ENCODE data around the gene SORBS2.

Gene SORBS2

GRCh38 chr4:185730387-185730786 lies 81.6 kb downstream of the SORBS2 start:
- no peak for FAIRE-seq
- TF ChIP-seq CTCF (IDR thresholded peaks at IDR 0.05; ENCODE audit: insufficient read depth, missing control alignments) = no peak
- no peak for DNase-seq (ENCODE audit: insufficient read length, low spot score)

- FAIRE-seq (no peak), DNase-seq (ENCODE audit: insufficient read length, low spot score) (no peak)
- TF ChIP-seq CTCF (IDR thresholded peaks at IDR 0.05; ENCODE audit: insufficient read depth, missing control alignments) = no peak
These were observed 82.6 kb downstream of the SORBS2 start for GRCh38 chr4:185729391-185729804.

- TF ChIP-seq CTCF (IDR thresholded peaks at IDR 0.05; ENCODE audit: insufficient read depth, missing control alignments) = no peak
- DNase-seq (ENCODE audit: insufficient read length, low spot score) = no peak
- no peak for FAIRE-seq
These were observed 83.1 kb downstream of the SORBS2 start for GRCh38 chr4:185728893-185729292.

GRCh38 chr4:185726931-185727330 lies 85.1 kb downstream of the SORBS2 start:
- FAIRE-seq (no peak), DNase-seq (ENCODE audit: insufficient read length, low spot score) (no peak)
- TF ChIP-seq CTCF (IDR thresholded peaks at IDR 0.05; ENCODE audit: insufficient read depth, missing control alignments) = no peak

DNA sequence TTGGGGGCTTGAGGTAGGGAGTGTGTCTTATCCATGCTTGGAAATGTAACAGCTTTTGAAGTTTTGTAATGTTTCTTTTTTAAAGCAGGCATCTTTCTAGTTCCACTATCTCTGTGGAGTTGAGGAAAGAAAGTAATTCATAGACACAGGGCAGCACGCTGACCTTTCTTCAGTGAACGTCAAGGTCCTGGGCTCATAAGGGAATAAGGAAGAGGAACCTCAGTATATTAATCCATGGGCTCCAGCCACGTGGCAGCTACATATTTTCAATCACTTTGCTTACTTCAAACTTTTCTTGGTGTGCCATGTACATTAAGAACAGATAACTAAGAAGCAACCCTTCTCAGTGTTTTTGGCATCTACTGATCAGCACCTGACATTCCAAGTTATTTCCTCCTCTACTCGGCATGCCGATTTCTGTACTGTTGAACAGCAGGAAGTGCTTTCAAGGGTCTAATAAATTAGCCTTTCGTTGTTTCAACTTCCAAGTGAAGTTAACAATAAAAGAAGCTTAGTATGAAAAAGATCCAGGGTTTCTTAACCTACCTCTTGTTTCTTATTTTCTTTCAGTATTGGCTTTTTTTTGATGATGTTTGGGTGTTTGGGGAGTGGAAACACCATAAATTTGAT lies 88.2 kb downstream of the SORBS2 start:
- FAIRE-seq (no peak), DNase-seq (ENCODE audit: insufficient read length, low spot score) (no peak)
- no peak for TF ChIP-seq CTCF (IDR thresholded peaks at IDR 0.05; ENCODE audit: insufficient read depth, missing control alignments)

DNA sequence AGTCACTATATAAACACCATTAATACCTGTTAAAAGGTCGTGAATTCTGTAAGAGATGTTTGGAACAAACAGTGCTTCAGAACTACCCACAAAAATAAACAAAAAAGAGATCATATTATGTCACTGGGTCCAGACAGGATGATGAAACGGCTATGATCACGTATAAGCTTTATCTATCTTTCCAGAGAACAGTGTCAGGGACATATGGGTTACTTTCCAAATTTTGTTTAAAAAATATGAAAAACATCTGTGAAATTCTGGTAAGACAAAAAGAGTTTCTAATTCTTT lies 90.0 kb downstream of the SORBS2 start:
- TF ChIP-seq CTCF (IDR thresholded peaks at IDR 0.05; ENCODE audit: insufficient read depth, missing control alignments) = no peak
- FAIRE-seq (no peak), DNase-seq (ENCODE audit: insufficient read length, low spot score) (no peak)

DNA sequence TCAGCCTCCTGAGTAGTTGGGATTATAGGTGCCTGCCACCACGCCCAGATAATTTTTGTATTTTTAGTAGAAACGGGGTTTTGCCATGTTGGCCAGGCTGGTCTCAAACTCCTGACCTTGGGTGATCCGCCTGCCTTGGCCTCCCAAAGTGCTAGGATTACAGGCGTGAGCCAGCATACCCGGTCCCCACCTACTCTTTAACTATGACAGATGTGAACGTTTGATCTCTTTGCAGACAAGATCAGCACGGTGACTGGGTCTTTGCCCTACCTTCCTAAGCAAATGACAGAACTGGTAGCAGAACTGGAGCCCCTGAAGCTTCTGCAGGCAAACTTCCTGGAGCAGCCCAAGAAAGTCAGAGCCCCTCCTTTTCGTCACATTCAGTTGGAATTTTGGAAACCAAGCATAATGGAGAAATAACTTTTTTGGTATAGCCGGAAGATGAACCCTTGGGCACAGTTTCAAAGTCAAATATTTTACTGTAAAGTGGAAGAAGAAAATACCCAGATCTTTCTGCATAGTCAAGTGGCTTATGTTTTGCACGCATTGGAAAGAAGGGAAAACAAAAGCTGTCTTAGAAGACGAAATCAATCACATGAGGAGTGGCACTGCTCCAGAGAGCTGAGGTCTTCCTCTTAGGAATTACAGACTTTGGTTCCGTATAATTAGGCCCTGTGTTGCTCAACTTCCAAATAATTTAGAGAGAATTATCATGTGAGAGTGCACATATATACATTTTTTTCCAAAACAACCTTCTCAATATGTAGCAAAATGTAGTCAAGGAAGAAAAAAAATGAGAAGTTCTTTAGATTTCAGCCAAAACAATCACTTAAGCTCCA lies 90.6 kb downstream of the SORBS2 start:
- no peak for DNase-seq (ENCODE audit: insufficient read length, low spot score)
- no peak for TF ChIP-seq CTCF (IDR thresholded peaks at IDR 0.05; ENCODE audit: insufficient read depth, missing control alignments)
- no peak for FAIRE-seq

Measured in D721Med (cell line).